Stimulated activated CD4-positive, alpha-beta T cell treated with anti-CD3 and anti-CD28 coated beads, Interleukin-4, amount 100 ng/mL, for 48 hours (primary cell): Measurements from ENCODE around the gene ICAM4.
"Not testable (repeated sequence)": the region's sequence is repeated elsewhere in the genome, so short reads cannot be mapped to it uniquely, and the experiment has no call there.

Experiments
- DNase-seq, 2 donors: peaks; one replicate each; pipeline ENCODE4 v3.0.0-alpha.2; 2020; ENCODE audit warnings: low read depth in 2 of 2

The ICAM4 gene

GRCh38 chr19:10269333-10270179 lies 17.2 kb upstream of the ICAM4 start:
- peak; percentile 84 to 89 for DNase-seq

- DNase-seq, result peak; percentile 61 to 75
Measured at GRCh38 chr19:10270180-10270615, 16.6 kb upstream of the ICAM4 start.

GRCh38 chr19:10270616-10271394 lies 15.9 kb upstream of the ICAM4 start, which contains the start of gene ICAM1:
ICAM1 (plus strand) TSS chr19:10271120; CDS start chr19:10271160, 40 bp downstream.
- peak; percentile 63 to 77 for DNase-seq

- no peak for DNase-seq
Measured at GRCh38 chr19:10271543-10272086, 15.1 kb upstream of the ICAM4 start.

GRCh38 chr19:10274589-10274988 lies 12.2 kb upstream of the ICAM4 start:
- no peak for DNase-seq

- DNase-seq, result no peak
Measured at GRCh38 chr19:10277795-10278589, 8.8 kb upstream of the ICAM4 start.

GRCh38 chr19:10278935-10279334 lies 7.8 kb upstream of the ICAM4 start:
- DNase-seq, result no peak

GRCh38 chr19:10279737-10280442 lies 6.9 kb upstream of the ICAM4 start:
- DNase-seq, result no peak

- DNase-seq, result not testable (repeated sequence)
Measured at GRCh38 chr19:10282043-10282442, 4.7 kb upstream of the ICAM4 start.

- DNase-seq, result no peak
Measured at GRCh38 chr19:10283301-10284064, 3.3 kb upstream of the ICAM4 start.

- no peak for DNase-seq
Measured at GRCh38 chr19:10284065-10284959, 2.4 kb upstream of the ICAM4 start.

GRCh38 chr19:10284960-10285278 lies 1.8 kb upstream of the ICAM4 start:
- DNase-seq, result no peak

- DNase-seq, result no peak
Measured at GRCh38 chr19:10285393-10285792, 1.4 kb upstream of the ICAM4 start.

GRCh38 chr19:10288662-10289166 lies 2.0 kb downstream of the ICAM4 start:
- DNase-seq, result peak in 1 of 2 donors; percentile 46

GRCh38 chr19:10289167-10289835 lies 2.5 kb downstream of the ICAM4 start:
- peak in 1 of 2 donors; percentile 66 for DNase-seq

- peak in 1 of 2 donors; percentile 25 for DNase-seq
Measured at GRCh38 chr19:10289836-10290356, 3.1 kb downstream of the ICAM4 start, which contains the start of gene ICAM5. ICAM5 (plus strand) TSS chr19:10289952; CDS start chr19:10290044, 92 bp downstream.

GRCh38 chr19:10290357-10290875 lies 3.7 kb downstream of the ICAM4 start:
- DNase-seq, result no peak
